K562 (cell line): Measurements from ENCODE around the gene S100A2.

Experiments used
- CBFB ChIP-seq: sonication (generic); formaldehyde crosslinking; IDR thresholded peaks from 2 replicates; pipeline ENCODE4 v1.4.0; 2020; ENCODE audit warnings: mild to moderate bottlenecking, missing genetic modification reagents
- EZH2 ChIP-seq: IDR thresholded peaks from 2 replicates; pipeline ENCODE4 v1.6.1; 2012; ENCODE audit warnings: low read depth, mild to moderate bottlenecking, inconsistent platforms, low read length, borderline replicate concordance
- POLR2AphosphoS5 ChIP-seq: IDR thresholded peaks from 2 replicates; pipeline ENCODE4 v1.6.1; 2011; ENCODE audit warnings: mild to moderate bottlenecking, low read depth, low read length, moderate library complexity; ENCODE audit not compliant: control insufficient read depth, insufficient read depth
- SIRT6 ChIP-seq: IDR thresholded peaks from one replicate; pipeline ENCODE4 v1.6.1; 2012; ENCODE audit warnings: low read depth, mild to moderate bottlenecking, control low read depth, inconsistent platforms, low read length, moderate library complexity
- TF ChIP-seq, protein P1 (sequence below): sonication (generic); formaldehyde crosslinking; IDR thresholded peaks from 2 replicates; pipeline ENCODE4 v1.9.0; 2022; ENCODE audit warnings: mild to moderate bottlenecking, missing genetic modification reagents

DNA sequence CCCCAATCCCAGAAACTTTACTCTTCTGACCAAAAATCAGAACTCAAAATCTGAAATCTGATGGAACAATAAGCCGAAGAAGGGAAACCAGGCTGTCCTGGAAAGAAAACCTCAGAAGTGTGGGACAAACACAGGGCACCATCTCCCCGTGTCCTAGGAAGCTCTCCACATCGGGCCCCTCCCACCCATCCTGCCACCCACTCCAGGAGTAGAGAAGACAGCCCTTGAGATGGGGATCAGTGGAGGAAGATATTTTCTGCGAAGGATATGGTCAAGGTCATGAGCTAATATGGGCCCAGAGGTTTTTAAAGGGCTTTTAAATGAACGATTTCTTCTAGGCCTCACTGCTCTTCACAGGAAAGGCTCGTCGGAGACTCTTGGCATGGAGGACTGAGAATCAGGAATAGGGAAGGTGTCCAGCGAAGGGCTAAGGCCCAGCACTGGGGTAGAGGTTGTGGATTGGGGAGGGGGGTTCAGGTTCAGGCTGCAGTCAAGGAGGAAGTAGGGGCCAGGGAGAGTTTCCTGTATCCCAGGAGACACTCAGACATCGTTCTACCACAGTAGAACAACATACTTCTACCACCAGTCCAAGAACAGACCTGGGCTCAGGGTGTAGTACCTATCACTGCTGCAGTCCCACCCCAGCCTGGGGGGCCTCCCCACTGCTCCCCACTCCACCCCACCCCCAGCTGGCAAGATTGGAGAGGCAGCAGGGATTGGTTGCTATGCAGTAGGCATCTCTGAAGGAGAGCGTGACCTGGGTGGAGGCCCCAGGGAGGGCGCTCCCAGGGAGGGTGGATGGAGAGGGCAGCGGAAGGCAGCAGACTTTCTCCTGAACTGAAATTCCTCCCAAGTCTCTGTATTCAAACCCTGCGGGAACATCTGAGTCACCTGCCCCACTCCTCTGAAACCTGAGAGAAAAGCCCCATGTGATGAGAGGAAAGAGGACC lies 23.7 kb downstream of the S100A2 start:
- TF ChIP-seq CBFB (CRISPR knock-in tag) (no peak), SIRT6 (no peak), POLR2AphosphoS5 (no peak), EZH2 (no peak)
- TF ChIP-seq, protein P1, sequence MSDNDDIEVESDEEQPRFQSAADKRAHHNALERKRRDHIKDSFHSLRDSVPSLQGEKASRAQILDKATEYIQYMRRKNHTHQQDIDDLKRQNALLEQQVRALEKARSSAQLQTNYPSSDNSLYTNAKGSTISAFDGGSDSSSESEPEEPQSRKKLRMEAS, result no peak
